Caco-2 (cell line): ENCODE data around the gene WDR77. TPM values are rescaled to one million over a fixed set of nuclear protein-coding genes. Genes with fewer than 3 reads are reported as not detected.

Experiments used
- BruUV-seq: library from RNA; stranded (reverse); fragments of 400-500 nt; replicated peaks from 2 replicates; lab custom pipeline; 2021; lab: Mats Ljungman, UMichigan
- CTCF ChIA-PET: fragments of 300-600 bp; sonication (Branson Sonifier 250); formaldehyde crosslinking; loops from one replicate; lab custom pipeline; 2022; ENCODE audit warnings: antibody characterized with exemption; lab: Charles Lee
- POLR2A ChIA-PET: fragments of 300-600 bp; sonication (Branson Sonifier 250); formaldehyde crosslinking; loops from one replicate; lab custom pipeline; 2022; ENCODE audit warnings: antibody characterized with exemption; lab: Charles Lee
- DNase-seq, 2 experiments: peaks; one replicate each; pipeline versions ENCODE4 v3.0.0 to v3.0.0-alpha.2; 2020 to 2022
- H3K27me3 ChIP-seq: replicated peaks from 2 replicates; pipeline ENCODE4 v1.6.0; 2011; ENCODE audit warnings: low read length; ENCODE audit not compliant: control insufficient read depth, insufficient read depth
- H3K36me3 ChIP-seq: 2 replicates; pipeline ENCODE4 v1.5.1; 2011; ENCODE audit warnings: low read length; ENCODE audit not compliant: control insufficient read depth, insufficient read depth
- H3K4me1 ChIP-seq: fragments of 250-450 bp; sonication (Bioruptor Pico); 2 replicates; pipeline ENCODE4 v1.5.1; 2020; ENCODE audit warnings: mild to moderate bottlenecking
- H3K4me3 ChIP-seq: 2 replicates; pipeline ENCODE4 v1.5.1; 2011; ENCODE audit warnings: low read depth, mild to moderate bottlenecking, control low read depth, low read length
- H3K9me3 ChIP-seq: fragments of 250-450 bp; sonication (Bioruptor Pico); 2 replicates; pipeline ENCODE4 v1.5.1; 2020; ENCODE audit warnings: mild to moderate bottlenecking, moderate library complexity
- H3K27ac Mint-ChIP-seq: one replicate; pipeline ENCODE4 v1.8.0; 2022; ENCODE audit warnings: mixed read lengths; ENCODE audit not compliant: unreplicated experiment
- H3K27me3 Mint-ChIP-seq: one replicate; pipeline ENCODE4 v1.8.0; 2022; ENCODE audit warnings: mixed read lengths; ENCODE audit not compliant: insufficient read depth, unreplicated experiment
- H3K36me3 Mint-ChIP-seq: one replicate; pipeline ENCODE4 v1.8.0; 2022; ENCODE audit warnings: mild to moderate bottlenecking, mixed read lengths; ENCODE audit not compliant: insufficient read depth, unreplicated experiment
- H3K4me1 Mint-ChIP-seq: one replicate; pipeline ENCODE4 v1.8.0; 2022; ENCODE audit warnings: low read depth, mixed read lengths; ENCODE audit not compliant: unreplicated experiment
- H3K4me3 Mint-ChIP-seq: one replicate; pipeline ENCODE4 v1.8.0; 2022; ENCODE audit warnings: mild to moderate bottlenecking, moderate library complexity, mixed read lengths; ENCODE audit not compliant: unreplicated experiment
- H3K9me3 Mint-ChIP-seq: one replicate; pipeline ENCODE4 v1.8.0; 2022; ENCODE audit warnings: mixed read lengths; ENCODE audit not compliant: unreplicated experiment
- CTCF ChIP-seq, 2 experiments: fragments of 200-600 bp in 1 of 2; IDR thresholded peaks; 1 replicate in 1 of 2; 2 replicates in 1 of 2; pipeline versions ENCODE4 v1.5.1 to v1.8.0; 2011 to 2022; ENCODE audit warnings: antibody characterized with exemption in 1 of 2, control low read depth in 1 of 2, inconsistent platforms in 1 of 2, low read depth in 1 of 2, low read length in 1 of 2, mild to moderate bottlenecking in 1 of 2, moderate library complexity in 1 of 2; ENCODE audit not compliant: insufficient read depth in 1 of 2, severe bottlenecking in 1 of 2, unreplicated experiment in 1 of 2
- intact Hi-C: fragments of 100-400 bp; cut with micrococcal nuclease; formaldehyde crosslinking; loops from one replicate; pipeline ENCODE4 v1.10.0; 2022; ENCODE audit not compliant: unreplicated experiment
- total RNA-seq: library from RNA; stranded (reverse); gene quantifications from 2 replicates; pipeline ENCODE4 v1.2.3, GENCODE V29; 2022

The WDR77 gene
- total RNA-seq, 1 experiment from 2014 or later = 31.9 TPM

GRCh38 chr1:111488669-111489068 lies 39.6 kb upstream of the WDR77 start:
- H3K36me3 Mint-ChIP-seq = no peaks in the 10 kb centered on the region
- H3K9me3 Mint-ChIP-seq = no peaks in the 10 kb centered on the region
- Histone ChIP-seq H3K4me1 (no peaks in the 10 kb centered on the region), H3K9me3 (no peaks in the 10 kb centered on the region), H3K4me3 (no peak overlapping the region), H3K36me3 (no peaks in the 10 kb centered on the region), H3K27me3 (no peaks in the 10 kb centered on the region)
- no peak for TF ChIP-seq CTCF (IDR thresholded peaks at IDR 0.05; ENCODE audit: insufficient read depth in 1 of 2, low read depth in 1 of 2, low read length in 1 of 2, severe bottlenecking in 1 of 2, unreplicated experiment in 1 of 2)
- POLR2A ChIA-PET = no interaction called here
- H3K27ac Mint-ChIP-seq = no peak overlapping the region
- no peak overlapping the region for H3K4me3 Mint-ChIP-seq
- CTCF ChIA-PET = no interaction called here
- intact Hi-C loops = loop anchor here (10.0 kb wide), 1 partner anchor 846 kb away; no protein-coding TSS in a partner anchor
- DNase-seq = no peak
- BruUV-seq = no TSS peak
- H3K27me3 Mint-ChIP-seq = no peaks in the 10 kb centered on the region
- H3K4me1 Mint-ChIP-seq = no peaks in the 10 kb centered on the region

GRCh38 chr1:111487133-111487532 lies 38.1 kb upstream of the WDR77 start:
- H3K4me1 ChIP-seq = no peaks in the 10 kb centered on the region
- Mint-ChIP-seq H3K4me1 (no peaks in the 10 kb centered on the region), H3K27me3 (no peaks in the 10 kb centered on the region), H3K9me3 (no peaks in the 10 kb centered on the region), H3K27ac (no peak overlapping the region), H3K36me3 (no peaks in the 10 kb centered on the region), H3K4me3 (no peak overlapping the region)
- intact Hi-C loops = loop anchor here (10.0 kb wide), 1 partner anchor 848 kb away; no protein-coding TSS in a partner anchor
- H3K4me3 ChIP-seq = no peak overlapping the region
- H3K27me3 ChIP-seq = no peaks in the 10 kb centered on the region
- DNase-seq = no peak
- TF ChIP-seq CTCF (IDR thresholded peaks at IDR 0.05; ENCODE audit: insufficient read depth in 1 of 2, low read depth in 1 of 2, low read length in 1 of 2, severe bottlenecking in 1 of 2, unreplicated experiment in 1 of 2) = no peak
- CTCF ChIA-PET = no interaction called here
- POLR2A ChIA-PET = no interaction called here
- no peaks in the 10 kb centered on the region for H3K36me3 ChIP-seq
- H3K9me3 ChIP-seq = no peaks in the 10 kb centered on the region
- no TSS peak for BruUV-seq

GRCh38 chr1:111486431-111486830 lies 37.4 kb upstream of the WDR77 start:
- no peaks in the 10 kb centered on the region for H3K36me3 ChIP-seq
- ChIA-PET CTCF (no interaction called here), POLR2A (interaction anchor here (0.6 kb wide), 1 partner anchor 134 kb away, joined by 3 read pairs; no protein-coding TSS in a partner anchor)
- H3K9me3 ChIP-seq = no peaks in the 10 kb centered on the region
- intact Hi-C loops = loop anchor here (10.0 kb wide), 1 partner anchor 848 kb away; no protein-coding TSS in a partner anchor
- no TSS peak for BruUV-seq
- DNase-seq = no peak
- Mint-ChIP-seq H3K4me1 (no peaks in the 10 kb centered on the region), H3K27ac (no peak overlapping the region), H3K9me3 (no peaks in the 10 kb centered on the region), H3K4me3 (no peak overlapping the region), H3K27me3 (no peaks in the 10 kb centered on the region), H3K36me3 (no peaks in the 10 kb centered on the region)
- no peaks in the 10 kb centered on the region for H3K4me1 ChIP-seq
- no peak overlapping the region for H3K4me3 ChIP-seq
- no peaks in the 10 kb centered on the region for H3K27me3 ChIP-seq
- TF ChIP-seq CTCF (IDR thresholded peaks at IDR 0.05; ENCODE audit: insufficient read depth in 1 of 2, low read depth in 1 of 2, low read length in 1 of 2, severe bottlenecking in 1 of 2, unreplicated experiment in 1 of 2) = no peak
